Activated B cell treated with CpG ODN at 0.5 μM for 24 hours (primary cell): ENCODE results near the gene NCL. TPM values are rescaled to one million over a fixed set of nuclear protein-coding genes. Genes with fewer than 3 reads are reported as not detected.

ENCODE experiments used
- ATAC-seq: fragments of 200-7000 bp; cut with Tn5 transposase; one replicate; pipeline ENCODE4 v1.10.0; 2021; ENCODE audit warnings: low read depth, mild to moderate bottlenecking, moderate library complexity
- CTCF ChIA-PET: fragments of 350-600 bp; sonication (Branson Sonifier 250); formaldehyde crosslinking; loops from one replicate; lab custom pipeline; 2021; ENCODE audit warnings: antibody characterized with exemption; lab: Charles Lee
- POLR2A ChIA-PET: fragments of 350-600 bp; sonication (Branson Sonifier 250); formaldehyde crosslinking; loops from one replicate; lab custom pipeline; 2021; ENCODE audit warnings: antibody characterized with exemption; lab: Charles Lee
- DNase-seq: peaks from one replicate; pipeline ENCODE4 v3.0.0; 2022
- H3K27ac Mint-ChIP-seq: one replicate; pipeline ENCODE4 v1.8.0; 2020; ENCODE audit warnings: mixed read lengths
- H3K27me3 Mint-ChIP-seq: one replicate; pipeline ENCODE4 v1.8.0; 2021; ENCODE audit warnings: mixed read lengths
- H3K36me3 Mint-ChIP-seq: one replicate; pipeline ENCODE4 v1.8.0; 2021; ENCODE audit warnings: low read depth, mixed read lengths
- H3K4me1 Mint-ChIP-seq: one replicate; pipeline ENCODE4 v1.8.0; 2021; ENCODE audit warnings: mixed read lengths
- H3K4me3 Mint-ChIP-seq: one replicate; pipeline ENCODE4 v1.8.0; 2020; ENCODE audit warnings: mild to moderate bottlenecking, mixed read lengths
- H3K9me3 Mint-ChIP-seq: one replicate; pipeline ENCODE4 v1.8.0; 2020; ENCODE audit warnings: mixed read lengths
- CTCF ChIP-seq: fragments of 200-600 bp; IDR thresholded peaks from one replicate; pipeline ENCODE4 v1.8.0; 2022; ENCODE audit warnings: antibody characterized with exemption, mild to moderate bottlenecking
- intact Hi-C: fragments of 100-400 bp; cut with micrococcal nuclease; formaldehyde crosslinking; loops from one replicate; pipeline ENCODE4 v1.15.1; 2024
- total RNA-seq: library from RNA; stranded (reverse); gene quantifications from 2 replicates; pipeline ENCODE4 v1.2.3, GENCODE V29; 2022

Gene NCL
- total RNA-seq, 1 donor from 2014 or later: 693 TPM

GRCh38 chr2:231486851-231487596 is 22.7 kb upstream of the NCL start:
- Mint-ChIP-seq H3K9me3 (no peaks in the 10 kb centered on the region), H3K4me3 (no peak overlapping the region), H3K36me3 (no peaks in the 10 kb centered on the region), H3K27me3 (peaks cover 2% of the 10 kb centered on the region), H3K4me1 (peaks cover 9% of the 10 kb centered on the region), H3K27ac (no peak overlapping the region)
- ATAC-seq (no peak), DNase-seq (no peak)
- intact Hi-C loops: no loop called here
- TF ChIP-seq CTCF: no peak
- POLR2A ChIA-PET: interaction anchor here (1.3 kb wide), 1 partner anchor 23 kb away, joined by 4 read pairs; the partner anchor contains the start of gene NCL
- CTCF ChIA-PET: interaction anchor here (1.1 to 1.6 kb wide), 3 partner anchors 12 to 71 kb away, joined by 3 to 5 read pairs (median 3); partner anchors contain the start of gene NCL

GRCh38 chr2:231483398-231484329 is 19.4 kb upstream of the NCL start:
- ATAC-seq (peak; percentile 59), DNase-seq (peak; percentile 39)
- CTCF ChIA-PET: interaction anchor here (0.6 to 5.1 kb wide), 16 partner anchors 12 to 118 kb away, joined by 3 to 37 read pairs (median 4); partner anchors contain the start of gene NCL
- POLR2A ChIA-PET: interaction anchor here (0.7 to 5.8 kb wide), 12 partner anchors 18 to 379 kb away, joined by 3 to 89 read pairs (median 4); partner anchors contain the start of gene NCL
- Mint-ChIP-seq H3K4me1 (peaks cover 9% of the 10 kb centered on the region), H3K27ac (peak overlapping the region; percentile 82), H3K36me3 (no peaks in the 10 kb centered on the region), H3K9me3 (no peaks in the 10 kb centered on the region), H3K4me3 (peak overlapping the region; percentile 80), H3K27me3 (peaks cover 2% of the 10 kb centered on the region)
- intact Hi-C loops: no loop called here
- no peak for TF ChIP-seq CTCF

GRCh38 chr2:231482806-231483391 is 18.6 kb upstream of the NCL start:
- H3K4me1 Mint-ChIP-seq: peaks cover 9% of the 10 kb centered on the region
- DNase-seq: peak; percentile 77
- H3K9me3 Mint-ChIP-seq: no peaks in the 10 kb centered on the region
- no peaks in the 10 kb centered on the region for H3K27me3 Mint-ChIP-seq
- intact Hi-C loops: loop anchor here (1.0 kb wide), 4 partner anchors 19 to 118 kb away; partner anchors contain the start of gene NCL
- TF ChIP-seq CTCF: peak; percentile 29
- ChIA-PET POLR2A (interaction anchor here (0.6 to 5.8 kb wide), 14 partner anchors 17 to 379 kb away, joined by 3 to 89 read pairs (median 4); partner anchors contain the start of genes NCL and PTMA), CTCF (interaction anchor here (0.9 to 5.1 kb wide), 17 partner anchors 13 to 232 kb away, joined by 3 to 37 read pairs (median 4); partner anchors contain the start of gene NCL)
- peak overlapping the region; percentile 80 for H3K4me3 Mint-ChIP-seq
- H3K27ac Mint-ChIP-seq: peak overlapping the region; percentile 82
- H3K36me3 Mint-ChIP-seq: no peaks in the 10 kb centered on the region
- ATAC-seq: peak; percentile 85

- H3K36me3 Mint-ChIP-seq: no peaks in the 10 kb centered on the region
- ATAC-seq: no peak
- peaks cover 9% of the 10 kb centered on the region for H3K4me1 Mint-ChIP-seq
- CTCF ChIA-PET: interaction anchor here (0.6 to 5.1 kb wide), 8 partner anchors 10 to 376 kb away, joined by 3 to 37 read pairs (median 4); partner anchors contain the start of gene NCL
- intact Hi-C loops: no loop called here
- no peak overlapping the region for H3K27ac Mint-ChIP-seq
- TF ChIP-seq CTCF: no peak
- H3K27me3 Mint-ChIP-seq: no peaks in the 10 kb centered on the region
- DNase-seq: no peak
- POLR2A ChIA-PET: interaction anchor here (5.8 kb wide), 1 partner anchor 15 kb away, joined by 89 read pairs; the partner anchor contains the start of gene NCL
- no peak overlapping the region for H3K4me3 Mint-ChIP-seq
- no peaks in the 10 kb centered on the region for H3K9me3 Mint-ChIP-seq
Observed at GRCh38 chr2:231480781-231481180, 16.5 kb upstream of the NCL start.
